ENCODE results near the gene SPCS1.
A peak's percentile ranks its signal among the peaks of the same experiment; 100 is the strongest.

Gene SPCS1

GRCh38 chr3:52685285-52685708 is 20.6 kb upstream of the SPCS1 start:
- H3K4me3 ChIP-seq (replicated peaks; ENCODE audit: low read depth, low read length): peak overlapping the region; percentile 97
- TF ChIP-seq, protein P1, sequence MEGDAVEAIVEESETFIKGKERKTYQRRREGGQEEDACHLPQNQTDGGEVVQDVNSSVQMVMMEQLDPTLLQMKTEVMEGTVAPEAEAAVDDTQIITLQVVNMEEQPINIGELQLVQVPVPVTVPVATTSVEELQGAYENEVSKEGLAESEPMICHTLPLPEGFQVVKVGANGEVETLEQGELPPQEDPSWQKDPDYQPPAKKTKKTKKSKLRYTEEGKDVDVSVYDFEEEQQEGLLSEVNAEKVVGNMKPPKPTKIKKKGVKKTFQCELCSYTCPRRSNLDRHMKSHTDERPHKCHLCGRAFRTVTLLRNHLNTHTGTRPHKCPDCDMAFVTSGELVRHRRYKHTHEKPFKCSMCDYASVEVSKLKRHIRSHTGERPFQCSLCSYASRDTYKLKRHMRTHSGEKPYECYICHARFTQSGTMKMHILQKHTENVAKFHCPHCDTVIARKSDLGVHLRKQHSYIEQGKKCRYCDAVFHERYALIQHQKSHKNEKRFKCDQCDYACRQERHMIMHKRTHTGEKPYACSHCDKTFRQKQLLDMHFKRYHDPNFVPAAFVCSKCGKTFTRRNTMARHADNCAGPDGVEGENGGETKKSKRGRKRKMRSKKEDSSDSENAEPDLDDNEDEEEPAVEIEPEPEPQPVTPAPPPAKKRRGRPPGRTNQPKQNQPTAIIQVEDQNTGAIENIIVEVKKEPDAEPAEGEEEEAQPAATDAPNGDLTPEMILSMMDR (IDR thresholded peaks at IDR 0.05; ENCODE audit: low read length, missing control alignments): no peak
- no peak for DNase-seq (ENCODE audit: low read depth)

GRCh38 chr3:52685709-52686691 is 19.9 kb upstream of the SPCS1 start, which contains the start of the genes GNL3 and PBRM1:
Gene GNL3 (plus strand): TSS chr3:52686032. CDS start chr3:52686093, 61 bp downstream.
Gene PBRM1 (minus strand): TSS chr3:52685913.
- TF ChIP-seq, protein P1 (IDR thresholded peaks at IDR 0.05; ENCODE audit: low read length, missing control alignments): no peak
- peak; percentile 96 for DNase-seq (ENCODE audit: low read depth)
- H3K4me3 ChIP-seq (replicated peaks; ENCODE audit: low read depth, low read length): peak within 1 kb of the TSS; percentile 97

DNA sequence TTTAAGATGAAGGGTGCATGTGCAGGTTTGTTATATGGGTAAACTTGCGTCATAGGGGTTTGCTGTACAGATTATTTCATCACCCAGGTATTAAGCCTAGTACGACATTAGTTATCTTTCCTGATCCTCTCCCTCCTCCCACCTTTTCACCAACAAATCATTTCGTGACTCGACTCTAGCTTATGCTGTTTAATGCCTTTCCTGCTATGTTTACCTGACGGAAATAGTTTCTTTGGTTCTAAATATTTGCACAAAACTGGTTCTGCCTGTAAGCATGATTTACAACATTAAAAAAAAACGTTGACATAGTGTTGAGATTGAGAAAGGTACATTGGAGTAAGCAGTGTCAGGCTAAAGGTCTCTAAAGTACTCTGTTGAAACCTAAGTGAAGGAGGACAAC is 17.6 kb upstream of the SPCS1 start:
- H3K4me3 ChIP-seq (replicated peaks; ENCODE audit: low read depth, low read length): no peak overlapping the region
- TF ChIP-seq, protein P1 (IDR thresholded peaks at IDR 0.05; ENCODE audit: low read length, missing control alignments): no peak
- no peak for DNase-seq (ENCODE audit: low read depth)

DNA sequence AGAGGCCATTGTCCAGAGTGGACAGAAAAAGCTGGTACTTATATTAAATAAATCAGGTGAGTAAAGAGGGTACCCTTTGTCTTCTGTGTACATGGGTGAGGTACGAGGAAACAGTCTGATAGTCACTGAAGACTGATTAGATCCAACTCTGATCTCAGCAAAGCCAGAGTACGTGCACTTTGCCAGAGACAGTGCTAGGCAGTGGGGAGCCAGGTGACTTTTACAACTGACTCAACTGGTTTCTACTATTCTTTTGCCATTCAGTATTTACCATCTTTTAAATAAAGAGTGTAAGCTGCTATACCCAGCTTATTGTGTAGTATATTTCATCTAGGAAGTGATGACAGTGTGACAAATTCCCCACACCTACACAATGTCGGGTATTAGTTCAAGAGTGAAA is 16.8 kb upstream of the SPCS1 start:
- TF ChIP-seq, protein P1 (IDR thresholded peaks at IDR 0.05; ENCODE audit: low read length, missing control alignments): no peak
- H3K4me3 ChIP-seq (replicated peaks; ENCODE audit: low read depth, low read length): no peak overlapping the region
- DNase-seq (ENCODE audit: low read depth): no peak

DNA sequence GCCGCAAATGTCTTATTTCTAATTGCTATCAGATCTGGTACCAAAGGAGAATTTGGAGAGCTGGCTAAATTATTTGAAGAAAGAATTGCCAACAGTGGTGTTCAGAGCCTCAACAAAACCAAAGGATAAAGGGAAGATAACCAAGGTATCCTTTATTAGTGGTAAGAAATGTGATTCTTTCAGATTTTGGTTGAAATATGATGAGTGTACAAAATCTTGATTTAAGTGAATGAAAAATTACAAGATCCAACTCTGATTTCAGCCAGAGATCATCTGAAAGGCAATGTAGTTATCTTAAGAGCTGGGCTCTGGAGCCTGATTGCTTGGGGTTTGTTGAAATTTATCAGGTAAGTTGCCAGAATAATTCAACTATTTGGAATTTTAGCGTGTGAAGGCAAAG is 15.3 kb upstream of the SPCS1 start:
- TF ChIP-seq, protein P1 (IDR thresholded peaks at IDR 0.05; ENCODE audit: low read length, missing control alignments): no peak
- no peak overlapping the region for H3K4me3 ChIP-seq (replicated peaks; ENCODE audit: low read depth, low read length)
- DNase-seq (ENCODE audit: low read depth): no peak

DNA sequence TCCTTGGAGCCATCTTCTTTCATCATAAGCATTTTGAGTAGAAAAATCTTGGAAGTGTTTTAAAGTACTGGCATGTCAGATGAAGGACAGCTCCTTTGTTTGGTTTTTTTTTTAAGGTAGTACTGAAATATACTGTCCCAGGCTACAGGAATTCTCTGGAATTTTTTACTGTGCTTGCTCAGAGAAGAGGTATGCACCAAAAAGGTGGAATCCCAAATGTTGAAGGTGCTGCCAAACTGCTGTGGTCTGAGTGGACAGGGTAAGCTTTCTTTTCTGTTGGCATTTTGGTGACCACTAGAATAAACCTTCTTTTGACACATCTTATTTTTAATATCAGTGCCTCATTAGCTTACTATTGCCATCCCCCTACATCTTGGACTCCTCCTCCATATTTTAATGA is 12.8 kb upstream of the SPCS1 start:
- DNase-seq (ENCODE audit: low read depth): no peak
- H3K4me3 ChIP-seq (replicated peaks; ENCODE audit: low read depth, low read length): no peak overlapping the region
- TF ChIP-seq, protein P1 (IDR thresholded peaks at IDR 0.05; ENCODE audit: low read length, missing control alignments): no peak

Measured in fibroblast of pulmonary artery (primary cell).